Neural cell (in vitro differentiated cells): ENCODE results near the gene ZFP64. TPM values are rescaled to one million over a fixed set of nuclear protein-coding genes. Genes with fewer than 3 reads are reported as not detected.
"Not testable (repeated sequence)": the region's sequence is repeated elsewhere in the genome, so short reads cannot be mapped to it uniquely, and the experiment has no call there.

Source experiments
- H2AFZ ChIP-seq: fragments of 200-600, 300-800 bp; sonication (generic), shearing (Covaris generic); 2 replicates; pipeline ENCODE4 v1.6.0; 2014; ENCODE audit warnings: low read depth, mild to moderate bottlenecking, antibody characterized with exemption, low read length, moderate library complexity
- H3F3A ChIP-seq: fragments of 200-600 bp; shearing (Covaris generic); 2 replicates; pipeline ENCODE4 v1.6.1; 2016; ENCODE audit warnings: mild to moderate bottlenecking, moderate library complexity, mixed read lengths, antibody characterized with exemption, low read length; ENCODE audit not compliant: insufficient read depth, poor library complexity, severe bottlenecking
- H3K27ac ChIP-seq: fragments of 200-600, 300-800 bp; sonication (generic), shearing (Covaris generic); 2 replicates; pipeline ENCODE4 v1.5.1; 2014; ENCODE audit warnings: mild to moderate bottlenecking, low read length, moderate library complexity
- H3K27me3 ChIP-seq: fragments of 300-800, 200-600 bp; sonication (generic), shearing (Covaris generic); 2 replicates; pipeline ENCODE4 v1.6.0; 2014; ENCODE audit warnings: mild to moderate bottlenecking, low read depth, low read length, moderate library complexity; ENCODE audit not compliant: insufficient read depth
- H3K36me3 ChIP-seq: fragments of 300-800, 200-600 bp; sonication (generic), shearing (Covaris generic); 2 replicates; pipeline ENCODE4 v1.5.1; 2014; ENCODE audit warnings: mild to moderate bottlenecking, antibody characterized with exemption, low read length, moderate library complexity; ENCODE audit not compliant: insufficient read depth
- H3K4me2 ChIP-seq: fragments of 300-800, 200-600 bp; sonication (generic), shearing (Covaris generic); 2 replicates; pipeline ENCODE4 v1.6.0; 2014; ENCODE audit warnings: mild to moderate bottlenecking, low read length
- H3K4me3 ChIP-seq: fragments of 300-800, 200-600 bp; sonication (generic), shearing (Covaris generic); 2 replicates; pipeline ENCODE4 v1.5.1; 2014; ENCODE audit warnings: mild to moderate bottlenecking, low read length, moderate library complexity
- H3K79me2 ChIP-seq: fragments of 200-600 bp; shearing (Covaris generic); replicated peaks from 2 replicates; pipeline ENCODE4 v1.6.0; 2014; ENCODE audit warnings: mild to moderate bottlenecking, low read length, moderate library complexity; ENCODE audit not compliant: insufficient read depth
- H3K9ac ChIP-seq: fragments of 300-800, 200-600 bp; sonication (generic), shearing (Covaris generic); 2 replicates; pipeline ENCODE4 v1.6.1; 2016; ENCODE audit warnings: mild to moderate bottlenecking, low read length, mixed read lengths
- H3K9me2 ChIP-seq: fragments of 200-600 bp; shearing (Covaris generic); 2 replicates; pipeline ENCODE4 v1.6.1; 2016; ENCODE audit warnings: mild to moderate bottlenecking, low read length, mixed read lengths; ENCODE audit not compliant: insufficient read depth
- H3K9me3 ChIP-seq: fragments of 200-600, 300-800 bp; sonication (generic), shearing (Covaris generic); 2 replicates; pipeline ENCODE4 v1.6.1; 2016; ENCODE audit warnings: mild to moderate bottlenecking, mixed run types, low read length, moderate library complexity, mixed read lengths
- H4K20me1 ChIP-seq: fragments of 200-600 bp; shearing (Covaris generic); 2 replicates; pipeline ENCODE4 v1.6.1; 2016; ENCODE audit warnings: mild to moderate bottlenecking, mixed run types; ENCODE audit not compliant: insufficient read depth
- EP300 ChIP-seq: fragments of 450-650 bp; conservative IDR thresholded peaks from 2 replicates; pipeline ENCODE4 v1.6.1; 2014; ENCODE audit warnings: antibody characterized with exemption, mild to moderate bottlenecking, moderate library complexity; ENCODE audit not compliant: poor library complexity, severe bottlenecking
- EZH2 ChIP-seq: fragments of 200-600, 300-800 bp; shearing (Covaris generic), sonication (generic); IDR thresholded peaks from 2 replicates; pipeline ENCODE4 v1.6.1; 2014; ENCODE audit warnings: antibody characterized with exemption, low read length, borderline replicate concordance, mild to moderate bottlenecking; ENCODE audit not compliant: insufficient read depth, poor library complexity, severe bottlenecking
- MXI1 ChIP-seq: fragments of 450-650 bp; conservative IDR thresholded peaks from 2 replicates; pipeline ENCODE4 v1.6.1; 2014; ENCODE audit warnings: antibody characterized with exemption, mild to moderate bottlenecking; ENCODE audit not compliant: poor library complexity, severe bottlenecking
- POLR2AphosphoS5 ChIP-seq: IDR thresholded peaks from 2 replicates; pipeline ENCODE4 v1.6.1; 2012
- RAD21 ChIP-seq: fragments of 450-650 bp; conservative IDR thresholded peaks from 2 replicates; pipeline ENCODE4 v1.6.1; 2014; ENCODE audit warnings: antibody characterized with exemption, mild to moderate bottlenecking, moderate library complexity
- SMC3 ChIP-seq: fragments of 450-650 bp; conservative IDR thresholded peaks from 2 replicates; pipeline ENCODE4 v1.6.1; 2014; ENCODE audit warnings: antibody characterized with exemption, mild to moderate bottlenecking, moderate library complexity; ENCODE audit not compliant: poor library complexity
- TAF1 ChIP-seq: IDR thresholded peaks from 2 replicates; pipeline ENCODE4 v1.6.1; 2012; ENCODE audit warnings: low read depth
- polyA plus RNA-seq: library from polyadenylated mRNA; depleted of rRNA; stranded (reverse); fragments of >200 nt; gene quantifications from 2 replicates; pipeline ENCODE4 v1.2.3, GENCODE V29; 2014
- TF ChIP-seq, protein P1 (sequence below): IDR thresholded peaks from 2 replicates; pipeline ENCODE4 v1.6.1; 2012; ENCODE audit warnings: borderline replicate concordance
- TF ChIP-seq, protein P2 (sequence below): fragments of 450-650 bp; IDR thresholded peaks from 2 replicates; pipeline ENCODE4 v1.5.1; 2014; ENCODE audit warnings: antibody characterized with exemption, mild to moderate bottlenecking, moderate library complexity; ENCODE audit not compliant: poor library complexity, severe bottlenecking

ZFP64 gene
- polyA plus RNA-seq, 1 donor from 2014 or later: 4.7 TPM

DNA sequence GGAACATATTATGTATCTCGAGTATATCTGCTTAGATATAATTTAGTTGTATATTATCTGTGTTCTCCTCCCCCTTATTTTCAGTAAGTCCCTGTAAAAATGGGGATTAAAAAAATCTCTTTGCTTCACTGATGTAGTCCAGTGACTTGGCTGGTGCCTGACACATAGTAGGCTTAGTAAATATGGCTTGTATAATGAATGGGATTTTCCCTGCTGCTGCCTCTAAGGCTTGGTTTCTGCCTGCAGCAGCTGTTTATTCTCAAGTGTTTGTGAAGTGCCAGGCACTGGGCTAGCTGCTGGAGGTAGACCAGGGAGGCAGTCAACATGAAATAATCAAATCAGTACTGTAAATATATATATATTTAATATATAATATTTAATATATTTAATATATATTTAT, 1.6 kb upstream of the ZFP64 start:
- H3K9me2 ChIP-seq: no peaks in the 10 kb centered on the region
- no peaks in the 10 kb centered on the region for H3K27me3 ChIP-seq
- H3K9ac ChIP-seq: no peak overlapping the region
- H4K20me1 ChIP-seq: no peaks in the 10 kb centered on the region
- no peaks in the 10 kb centered on the region for H3K36me3 ChIP-seq
- no peak overlapping the region for H3K27ac ChIP-seq
- TF ChIP-seq EP300 (no peak), RAD21 (no peak), SMC3 (no peak), MXI1 (no peak), POLR2AphosphoS5 (no peak), EZH2 (no peak)
- TF ChIP-seq, protein P1, sequence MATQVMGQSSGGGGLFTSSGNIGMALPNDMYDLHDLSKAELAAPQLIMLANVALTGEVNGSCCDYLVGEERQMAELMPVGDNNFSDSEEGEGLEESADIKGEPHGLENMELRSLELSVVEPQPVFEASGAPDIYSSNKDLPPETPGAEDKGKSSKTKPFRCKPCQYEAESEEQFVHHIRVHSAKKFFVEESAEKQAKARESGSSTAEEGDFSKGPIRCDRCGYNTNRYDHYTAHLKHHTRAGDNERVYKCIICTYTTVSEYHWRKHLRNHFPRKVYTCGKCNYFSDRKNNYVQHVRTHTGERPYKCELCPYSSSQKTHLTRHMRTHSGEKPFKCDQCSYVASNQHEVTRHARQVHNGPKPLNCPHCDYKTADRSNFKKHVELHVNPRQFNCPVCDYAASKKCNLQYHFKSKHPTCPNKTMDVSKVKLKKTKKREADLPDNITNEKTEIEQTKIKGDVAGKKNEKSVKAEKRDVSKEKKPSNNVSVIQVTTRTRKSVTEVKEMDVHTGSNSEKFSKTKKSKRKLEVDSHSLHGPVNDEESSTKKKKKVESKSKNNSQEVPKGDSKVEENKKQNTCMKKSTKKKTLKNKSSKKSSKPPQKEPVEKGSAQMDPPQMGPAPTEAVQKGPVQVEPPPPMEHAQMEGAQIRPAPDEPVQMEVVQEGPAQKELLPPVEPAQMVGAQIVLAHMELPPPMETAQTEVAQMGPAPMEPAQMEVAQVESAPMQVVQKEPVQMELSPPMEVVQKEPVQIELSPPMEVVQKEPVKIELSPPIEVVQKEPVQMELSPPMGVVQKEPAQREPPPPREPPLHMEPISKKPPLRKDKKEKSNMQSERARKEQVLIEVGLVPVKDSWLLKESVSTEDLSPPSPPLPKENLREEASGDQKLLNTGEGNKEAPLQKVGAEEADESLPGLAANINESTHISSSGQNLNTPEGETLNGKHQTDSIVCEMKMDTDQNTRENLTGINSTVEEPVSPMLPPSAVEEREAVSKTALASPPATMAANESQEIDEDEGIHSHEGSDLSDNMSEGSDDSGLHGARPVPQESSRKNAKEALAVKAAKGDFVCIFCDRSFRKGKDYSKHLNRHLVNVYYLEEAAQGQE: no peak
- H3K4me3 ChIP-seq: no peak overlapping the region
- H3F3A ChIP-seq: no peaks in the 10 kb centered on the region
- no peak overlapping the region for H3K4me2 ChIP-seq
- H2AFZ ChIP-seq: no peak overlapping the region
- peaks cover 13% of the 10 kb centered on the region for H3K79me2 ChIP-seq
- no peaks in the 10 kb centered on the region for H3K9me3 ChIP-seq

DNA sequence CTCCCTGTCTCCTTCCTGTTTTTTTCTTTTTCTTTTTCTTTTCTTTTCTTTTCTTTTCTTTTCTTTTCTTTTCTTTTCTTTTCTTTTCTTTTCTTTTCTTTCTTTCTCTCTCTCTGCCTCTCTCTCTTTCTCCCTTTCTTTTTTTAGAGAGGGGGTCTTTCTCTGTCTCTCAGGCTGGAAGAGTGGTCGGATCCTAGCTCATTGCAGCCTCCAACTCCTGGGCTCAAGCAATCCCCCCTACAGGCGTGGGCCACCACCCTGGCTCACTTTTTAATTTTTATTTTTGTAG, 1.1 kb upstream of the ZFP64 start:
- H3K79me2 ChIP-seq: peaks cover 18% of the 10 kb centered on the region
- not testable (repeated sequence) for H3F3A ChIP-seq, H3K36me3 ChIP-seq, H4K20me1 ChIP-seq, H3K9me2 ChIP-seq, H3K27me3 ChIP-seq, H3K9me3 ChIP-seq
- H3K9ac ChIP-seq: peak overlapping the region; percentile 80
- H3K4me2 ChIP-seq: peak overlapping the region; percentile 76
- H3K27ac ChIP-seq: peak overlapping the region; percentile 68
- peak overlapping the region; percentile 78 for H3K4me3 ChIP-seq
- H2AFZ ChIP-seq: peak overlapping the region; percentile 77

DNA sequence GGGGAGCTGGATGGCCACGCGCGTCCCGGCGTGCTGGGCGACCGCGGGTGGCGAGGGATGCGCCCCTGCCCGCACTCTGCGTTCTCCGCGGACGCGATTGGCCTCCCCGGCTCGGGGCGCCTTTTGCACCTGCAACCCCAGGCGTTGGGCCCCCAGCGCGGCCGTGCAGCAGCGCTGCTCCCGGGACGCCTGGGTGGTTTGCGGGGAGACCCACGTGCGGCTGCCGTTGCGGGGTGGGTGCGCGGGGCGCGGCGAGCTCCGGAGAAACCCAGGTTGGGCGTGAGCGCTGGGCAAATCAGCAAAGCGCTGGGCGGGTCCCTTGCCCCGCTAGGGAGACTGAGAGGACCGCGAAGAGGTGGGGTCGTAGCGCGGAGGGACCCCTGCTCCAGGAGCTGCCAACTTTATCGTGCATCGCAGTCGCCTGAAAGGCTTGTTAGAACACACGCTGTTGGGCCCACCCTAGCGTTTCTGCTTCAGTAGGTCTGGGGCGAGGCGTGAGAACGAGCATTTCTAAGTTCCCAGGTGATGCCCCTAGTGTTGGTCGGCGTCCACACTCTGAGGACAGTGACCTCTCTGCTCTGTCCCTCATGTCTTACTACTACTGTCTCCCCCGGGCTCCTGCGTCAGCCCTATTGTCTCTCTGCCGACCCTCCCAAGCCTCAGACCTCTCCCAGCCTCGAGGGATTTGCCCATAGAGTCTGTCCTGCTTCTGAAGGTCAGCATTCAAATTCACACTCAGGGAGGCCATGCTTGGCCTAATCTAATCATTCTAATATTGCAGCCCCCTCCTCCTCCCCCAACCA, 538 bp upstream of the ZFP64 start:
- H3K9ac ChIP-seq: peak overlapping the region; percentile 80
- no peaks in the 10 kb centered on the region for H4K20me1 ChIP-seq
- no peaks in the 10 kb centered on the region for H3K9me3 ChIP-seq
- peaks cover 18% of the 10 kb centered on the region for H3K79me2 ChIP-seq
- H3K36me3 ChIP-seq: no peaks in the 10 kb centered on the region
- peak overlapping the region; percentile 78 for H3K4me3 ChIP-seq
- H3F3A ChIP-seq: no peaks in the 10 kb centered on the region
- TF ChIP-seq MXI1 (peak; percentile 77), TAF1 (no peak)
- TF ChIP-seq, protein P2, sequence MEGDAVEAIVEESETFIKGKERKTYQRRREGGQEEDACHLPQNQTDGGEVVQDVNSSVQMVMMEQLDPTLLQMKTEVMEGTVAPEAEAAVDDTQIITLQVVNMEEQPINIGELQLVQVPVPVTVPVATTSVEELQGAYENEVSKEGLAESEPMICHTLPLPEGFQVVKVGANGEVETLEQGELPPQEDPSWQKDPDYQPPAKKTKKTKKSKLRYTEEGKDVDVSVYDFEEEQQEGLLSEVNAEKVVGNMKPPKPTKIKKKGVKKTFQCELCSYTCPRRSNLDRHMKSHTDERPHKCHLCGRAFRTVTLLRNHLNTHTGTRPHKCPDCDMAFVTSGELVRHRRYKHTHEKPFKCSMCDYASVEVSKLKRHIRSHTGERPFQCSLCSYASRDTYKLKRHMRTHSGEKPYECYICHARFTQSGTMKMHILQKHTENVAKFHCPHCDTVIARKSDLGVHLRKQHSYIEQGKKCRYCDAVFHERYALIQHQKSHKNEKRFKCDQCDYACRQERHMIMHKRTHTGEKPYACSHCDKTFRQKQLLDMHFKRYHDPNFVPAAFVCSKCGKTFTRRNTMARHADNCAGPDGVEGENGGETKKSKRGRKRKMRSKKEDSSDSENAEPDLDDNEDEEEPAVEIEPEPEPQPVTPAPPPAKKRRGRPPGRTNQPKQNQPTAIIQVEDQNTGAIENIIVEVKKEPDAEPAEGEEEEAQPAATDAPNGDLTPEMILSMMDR: peak; percentile 51
- H2AFZ ChIP-seq: peak overlapping the region; percentile 77
- peak overlapping the region; percentile 68 for H3K27ac ChIP-seq
- H3K4me2 ChIP-seq: peak overlapping the region; percentile 76
- H3K27me3 ChIP-seq: no peaks in the 10 kb centered on the region
- no peaks in the 10 kb centered on the region for H3K9me2 ChIP-seq
